D721Med (cell line): ENCODE results near the gene CHMP2B.

Experiments used
- DNase-seq: peaks from one replicate; pipeline ENCODE4 v3.0.0; 2011; ENCODE audit warnings: low spot score; ENCODE audit not compliant: insufficient read length
- FAIRE-seq: peaks from 2 replicates; lab custom pipeline; 2011; peaks lifted over from hg19 to GRCh38; lab: Jason Lieb, UNC
- CTCF ChIP-seq: IDR thresholded peaks from 2 replicates; pipeline ENCODE4 v1.5.1; 2012; ENCODE audit warnings: mild to moderate bottlenecking, control low read depth; ENCODE audit not compliant: insufficient read depth; ENCODE audit errors: missing control alignments

Gene CHMP2B

GRCh38 chr3:87268646-87269211 lies 41.6 kb downstream of the CHMP2B start:
- FAIRE-seq = no peak
- no peak for DNase-seq
- TF ChIP-seq CTCF = no peak

- FAIRE-seq (no peak), DNase-seq (no peak)
Observed at GRCh38 chr3:87269723-87270122, 42.6 kb downstream of the CHMP2B start.

GRCh38 chr3:87270908-87271700 lies 44.0 kb downstream of the CHMP2B start:
- FAIRE-seq = no peak
- DNase-seq = no peak
- TF ChIP-seq CTCF = no peak

More at GRCh38 chr3:87269723-87270122, 42.6 kb downstream of the CHMP2B start:
- no peak for TF ChIP-seq CTCF

GRCh38 chr3:87272718-87273341 lies 45.7 kb downstream of the CHMP2B start:
- FAIRE-seq (no peak), DNase-seq (no peak)
- no peak for TF ChIP-seq CTCF

- DNase-seq (no peak), FAIRE-seq (no peak)
- no peak for TF ChIP-seq CTCF
Observed at GRCh38 chr3:87276484-87276883, 49.4 kb downstream of the CHMP2B start, which contains the start of gene POU1F1. Gene POU1F1, minus strand, starts transcription at chr3:87276584. Its CDS starts 122 bp downstream, at chr3:87276462.

GRCh38 chr3:87287011-87287410 lies 59.9 kb downstream of the CHMP2B start:
- DNase-seq (no peak), FAIRE-seq (no peak)
- no peak for TF ChIP-seq CTCF

GRCh38 chr3:87288446-87288845 lies 61.3 kb downstream of the CHMP2B start:
- DNase-seq = no peak
- no peak for TF ChIP-seq CTCF
- FAIRE-seq = no peak
